ENCODE data around the gene DBI. TPM values are rescaled to one million over a fixed set of nuclear protein-coding genes. Genes with fewer than 3 reads are reported as not detected.

Gene DBI
- total RNA-seq, 1 donor from 2014 or later = 172 TPM

DNA sequence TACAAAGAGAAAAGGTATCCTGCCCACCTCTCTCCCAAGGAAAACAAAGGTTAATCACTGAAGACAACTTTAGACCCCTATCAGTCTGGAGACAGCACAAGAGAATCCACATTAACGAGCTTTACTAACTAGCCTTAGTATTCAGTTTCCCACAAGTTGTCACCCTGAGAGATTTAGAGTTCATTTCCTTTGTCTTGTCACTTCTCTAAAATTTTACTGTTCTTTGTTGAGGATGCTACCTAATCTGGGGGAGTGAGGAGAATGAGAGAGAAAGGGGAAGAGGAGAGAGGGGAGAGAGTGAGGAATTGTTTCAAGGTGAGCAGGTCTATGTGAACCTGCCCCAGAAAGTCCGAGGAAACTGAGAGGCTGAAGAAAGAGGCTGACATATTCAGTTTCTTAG is 28.5 kb upstream of the DBI start:
- no peaks in the 10 kb centered on the region for H3K27me3 ChIP-seq (ENCODE audit: low read depth)
- ATAC-seq (no peak), DNase-seq (no peak)
- H3K4me1 ChIP-seq = no peaks in the 10 kb centered on the region
- peaks cover 8% of the 10 kb centered on the region for H3K36me3 ChIP-seq
- intact Hi-C loops (cut with DNase I) = no loop called here
- H3K27ac ChIP-seq = no peak overlapping the region
- H3K4me3 ChIP-seq = no peak overlapping the region
- H3K9me3 ChIP-seq = no peaks in the 10 kb centered on the region
- no peak for TF ChIP-seq CTCF (IDR thresholded peaks at IDR 0.05)

DNA sequence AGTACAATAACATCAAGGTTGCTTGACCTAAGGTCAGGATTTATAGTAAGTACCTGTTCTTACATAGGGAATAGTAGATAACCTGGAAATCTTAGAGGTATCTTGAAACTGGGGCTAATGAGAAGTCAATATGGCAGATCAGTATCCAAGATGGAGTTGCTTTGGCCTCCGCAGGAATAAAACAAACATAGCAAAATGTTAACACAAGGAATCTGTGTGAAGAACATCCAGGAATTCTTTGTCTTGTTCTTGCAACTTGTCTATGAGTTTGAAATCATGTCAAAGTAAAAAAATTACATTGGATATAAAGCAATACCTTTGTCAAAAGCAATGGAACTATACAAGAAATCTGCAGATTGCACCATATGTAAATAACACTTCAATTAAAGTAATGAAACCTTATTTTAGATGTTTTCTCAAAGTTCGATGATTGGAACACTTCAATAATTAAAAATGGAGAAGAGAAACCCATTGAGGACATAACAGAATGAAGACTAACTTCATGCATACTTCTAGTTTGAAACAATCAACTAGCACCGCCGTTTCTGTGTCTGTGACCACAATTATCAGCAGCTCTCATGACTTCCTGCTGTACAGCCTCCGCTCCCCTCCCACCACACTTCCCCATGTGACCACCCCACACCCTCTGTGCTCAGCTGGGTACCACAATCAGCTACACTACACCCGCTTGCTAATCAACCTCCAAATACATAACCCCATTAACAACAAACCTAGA is 27.8 kb upstream of the DBI start:
- peaks cover 8% of the 10 kb centered on the region for H3K36me3 ChIP-seq
- no peaks in the 10 kb centered on the region for H3K27me3 ChIP-seq (ENCODE audit: low read depth)
- H3K4me3 ChIP-seq = no peak overlapping the region
- peak; percentile 61 for DNase-seq
- H3K27ac ChIP-seq = no peak overlapping the region
- intact Hi-C loops (cut with DNase I) = no loop called here
- H3K4me1 ChIP-seq = no peaks in the 10 kb centered on the region
- no peak for TF ChIP-seq CTCF (IDR thresholded peaks at IDR 0.05)
- ATAC-seq = peak; percentile 72 to 88
- no peaks in the 10 kb centered on the region for H3K9me3 ChIP-seq

GRCh38 chr2:119339562-119339923 is 27.2 kb upstream of the DBI start:
- no peak overlapping the region for H3K27ac ChIP-seq
- TF ChIP-seq CTCF (IDR thresholded peaks at IDR 0.05) = no peak
- H3K27me3 ChIP-seq (ENCODE audit: low read depth) = no peaks in the 10 kb centered on the region
- intact Hi-C loops (cut with DNase I) = no loop called here
- no peak for DNase-seq
- H3K4me1 ChIP-seq = no peaks in the 10 kb centered on the region
- ATAC-seq = no peak
- no peaks in the 10 kb centered on the region for H3K9me3 ChIP-seq
- H3K36me3 ChIP-seq = peaks cover 8% of the 10 kb centered on the region
- no peak overlapping the region for H3K4me3 ChIP-seq

DNA sequence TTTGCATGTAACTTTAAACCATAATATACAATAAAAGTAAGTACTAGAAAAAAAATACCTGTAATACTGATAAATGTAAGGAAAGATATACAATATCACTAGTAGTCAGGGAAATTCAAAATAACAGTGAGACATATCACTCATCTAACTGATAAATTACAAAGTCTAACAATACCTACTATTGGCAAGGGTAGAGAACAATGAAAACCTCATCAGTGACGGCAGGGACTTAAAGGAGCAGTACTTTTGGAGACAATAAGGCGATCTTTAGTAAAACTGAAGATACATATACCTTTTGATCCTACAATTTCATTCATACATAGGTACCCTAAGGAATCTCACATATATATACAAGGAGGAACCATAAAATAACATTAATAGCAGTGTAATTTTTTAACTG is 25.1 kb upstream of the DBI start:
- Histone ChIP-seq H3K36me3 (peaks cover 8% of the 10 kb centered on the region), H3K27me3 (ENCODE audit: low read depth) (no peaks in the 10 kb centered on the region), H3K4me1 (no peaks in the 10 kb centered on the region), H3K9me3 (no peaks in the 10 kb centered on the region), H3K27ac (no peak overlapping the region), H3K4me3 (no peak overlapping the region)
- intact Hi-C loops (cut with DNase I) = no loop called here
- DNase-seq (no peak), ATAC-seq (no peak)
- TF ChIP-seq CTCF (IDR thresholded peaks at IDR 0.05) = no peak

DNA sequence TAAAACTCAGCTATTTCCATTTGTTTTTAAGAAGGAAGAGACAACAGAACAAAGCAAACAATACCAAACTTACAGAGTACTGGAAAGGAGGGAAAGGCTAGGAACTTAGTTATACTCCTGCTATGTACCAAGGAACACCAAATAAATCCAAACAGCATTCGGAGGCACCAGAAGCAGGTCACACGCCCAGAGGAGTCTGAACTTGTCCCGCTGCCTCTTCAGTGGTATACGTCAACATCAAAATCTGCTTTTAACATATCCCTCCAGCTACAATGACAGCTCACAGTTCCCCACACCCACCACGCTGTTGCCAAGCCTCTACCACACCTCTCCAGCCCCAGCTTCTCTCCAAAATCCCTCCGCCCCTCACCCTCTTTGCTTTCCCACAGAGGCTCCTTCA is 17.5 kb upstream of the DBI start:
- TF ChIP-seq CTCF (IDR thresholded peaks at IDR 0.05) = no peak
- Histone ChIP-seq H3K27me3 (ENCODE audit: low read depth) (no peaks in the 10 kb centered on the region), H3K36me3 (no peaks in the 10 kb centered on the region), H3K27ac (no peak overlapping the region), H3K4me1 (peaks cover 4% of the 10 kb centered on the region), H3K4me3 (no peak overlapping the region), H3K9me3 (peaks cover 3% of the 10 kb centered on the region)
- no peak for DNase-seq
- no peak for ATAC-seq
- intact Hi-C loops (cut with DNase I) = no loop called here
